GM19467 (cell line): ENCODE measurements around the gene CMSS1.

Experiments used
- ATAC-seq: cut with Tn5 transposase; IDR thresholded peaks from one replicate; pipeline ENCODE4 v1.9.1; 2021; ENCODE audit warnings: mild to moderate bottlenecking, moderate library complexity; ENCODE audit not compliant: unreplicated experiment

Gene CMSS1

GRCh38 chr3:99978221-99978620 lies 160.6 kb downstream of the CMSS1 start:
- ATAC-seq, result no peak

GRCh38 chr3:99980606-99981005 lies 162.9 kb downstream of the CMSS1 start:
- no peak for ATAC-seq

GRCh38 chr3:99981138-99981537 lies 163.5 kb downstream of the CMSS1 start:
- ATAC-seq, result no peak

- ATAC-seq, result no peak
These were observed 165.0 kb downstream of the CMSS1 start for GRCh38 chr3:99982650-99983049.

- ATAC-seq, result no peak
These were observed 166.5 kb downstream of the CMSS1 start for GRCh38 chr3:99984139-99984538.

GRCh38 chr3:99984668-99985067 lies 167.0 kb downstream of the CMSS1 start:
- ATAC-seq, result no peak

GRCh38 chr3:99990179-99990578 lies 172.5 kb downstream of the CMSS1 start:
- ATAC-seq, result no peak

GRCh38 chr3:99997293-99997692 lies 179.6 kb downstream of the CMSS1 start:
- no peak for ATAC-seq

GRCh38 chr3:99999536-99999935 lies 181.9 kb downstream of the CMSS1 start:
- ATAC-seq, result no peak

GRCh38 chr3:100001083-100001482 lies 183.4 kb downstream of the CMSS1 start:
- ATAC-seq, result no peak

- ATAC-seq, result no peak
These were observed 184.0 kb downstream of the CMSS1 start for GRCh38 chr3:100001526-100002270.

GRCh38 chr3:100002599-100003350 lies 185.1 kb downstream of the CMSS1 start:
- no peak for ATAC-seq

GRCh38 chr3:100003609-100004503 lies 186.2 kb downstream of the CMSS1 start:
- no peak for ATAC-seq

- ATAC-seq, result no peak
These were observed 187.3 kb downstream of the CMSS1 start for GRCh38 chr3:100004931-100005330.

- ATAC-seq, result no peak
These were observed 188.2 kb downstream of the CMSS1 start for GRCh38 chr3:100005665-100006393.

GRCh38 chr3:100006570-100007271 lies 189.1 kb downstream of the CMSS1 start:
- ATAC-seq, result no peak

- no peak for ATAC-seq
These were observed 189.7 kb downstream of the CMSS1 start for GRCh38 chr3:100007313-100007712.

- no peak for ATAC-seq
These were observed 190.5 kb downstream of the CMSS1 start for GRCh38 chr3:100008081-100008698.

- no peak for ATAC-seq
These were observed 191.8 kb downstream of the CMSS1 start for GRCh38 chr3:100009276-100010086.
